Subcutaneous adipose tissue (tissue), 4 donors: ENCODE data around the gene NUMBL. TPM values are rescaled to one million over a fixed set of nuclear protein-coding genes. Genes with fewer than 3 reads are reported as not detected.

ENCODE experiments used
- total RNA-seq, 4 donors: library from RNA; depleted of rRNA; stranded (reverse); fragments of >200 nt; gene quantifications; one replicate each; pipeline ENCODE4 v1.1.0, GENCODE V29; 2016
- TF ChIP-seq, protein P1 (sequence below): fragments of 450-650 bp; IDR thresholded peaks from one replicate; pipeline ENCODE4 v1.5.1; 2016; ENCODE audit warnings: low read depth, mild to moderate bottlenecking, control low read depth, antibody characterized with exemption, moderate library complexity

Gene NUMBL
- total RNA-seq, 4 donors from 2014 or later, result 20.7 to 58.4 (median 50.0) TPM

DNA sequence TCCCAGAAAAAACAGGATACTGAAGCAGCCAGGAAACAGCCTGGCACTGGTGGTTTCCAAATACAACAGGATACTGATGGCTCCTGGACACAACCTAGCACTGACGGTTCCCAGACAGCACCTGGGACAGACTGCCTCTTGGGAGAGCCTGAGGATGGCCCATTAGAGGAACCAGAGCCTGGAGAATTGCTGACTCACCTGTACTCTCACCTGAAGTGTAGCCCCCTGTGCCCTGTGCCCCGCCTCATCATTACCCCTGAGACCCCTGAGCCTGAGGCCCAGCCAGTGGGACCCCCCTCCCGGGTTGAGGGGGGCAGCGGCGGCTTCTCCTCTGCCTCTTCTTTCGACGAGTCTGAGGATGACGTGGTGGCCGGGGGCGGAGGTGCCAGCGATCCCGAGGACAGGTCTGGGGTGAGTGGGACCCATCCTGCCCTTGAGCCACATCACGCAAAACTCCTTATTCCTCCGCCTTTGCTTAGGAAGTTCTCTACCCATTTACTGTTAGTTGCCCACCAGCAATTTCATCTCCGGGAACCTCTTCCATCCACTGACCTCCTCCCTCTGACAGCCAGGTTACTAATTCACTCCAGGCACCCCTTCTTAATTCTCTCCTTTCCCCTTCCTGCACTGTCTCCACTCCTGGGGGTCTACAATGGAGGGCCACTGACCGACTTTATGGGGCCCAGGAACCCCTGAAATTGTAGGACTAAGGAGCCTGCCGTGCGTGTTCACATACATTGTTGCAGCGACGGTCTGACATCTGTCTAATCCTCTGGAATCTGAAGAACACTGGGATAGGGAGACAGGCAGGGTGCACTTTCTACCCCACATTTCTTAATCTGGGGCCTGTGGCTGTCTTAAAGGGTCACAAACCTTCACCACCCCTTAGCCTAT, 27.7 kb upstream of the NUMBL start:
- TF ChIP-seq, protein P1, sequence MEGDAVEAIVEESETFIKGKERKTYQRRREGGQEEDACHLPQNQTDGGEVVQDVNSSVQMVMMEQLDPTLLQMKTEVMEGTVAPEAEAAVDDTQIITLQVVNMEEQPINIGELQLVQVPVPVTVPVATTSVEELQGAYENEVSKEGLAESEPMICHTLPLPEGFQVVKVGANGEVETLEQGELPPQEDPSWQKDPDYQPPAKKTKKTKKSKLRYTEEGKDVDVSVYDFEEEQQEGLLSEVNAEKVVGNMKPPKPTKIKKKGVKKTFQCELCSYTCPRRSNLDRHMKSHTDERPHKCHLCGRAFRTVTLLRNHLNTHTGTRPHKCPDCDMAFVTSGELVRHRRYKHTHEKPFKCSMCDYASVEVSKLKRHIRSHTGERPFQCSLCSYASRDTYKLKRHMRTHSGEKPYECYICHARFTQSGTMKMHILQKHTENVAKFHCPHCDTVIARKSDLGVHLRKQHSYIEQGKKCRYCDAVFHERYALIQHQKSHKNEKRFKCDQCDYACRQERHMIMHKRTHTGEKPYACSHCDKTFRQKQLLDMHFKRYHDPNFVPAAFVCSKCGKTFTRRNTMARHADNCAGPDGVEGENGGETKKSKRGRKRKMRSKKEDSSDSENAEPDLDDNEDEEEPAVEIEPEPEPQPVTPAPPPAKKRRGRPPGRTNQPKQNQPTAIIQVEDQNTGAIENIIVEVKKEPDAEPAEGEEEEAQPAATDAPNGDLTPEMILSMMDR, result no peak

DNA sequence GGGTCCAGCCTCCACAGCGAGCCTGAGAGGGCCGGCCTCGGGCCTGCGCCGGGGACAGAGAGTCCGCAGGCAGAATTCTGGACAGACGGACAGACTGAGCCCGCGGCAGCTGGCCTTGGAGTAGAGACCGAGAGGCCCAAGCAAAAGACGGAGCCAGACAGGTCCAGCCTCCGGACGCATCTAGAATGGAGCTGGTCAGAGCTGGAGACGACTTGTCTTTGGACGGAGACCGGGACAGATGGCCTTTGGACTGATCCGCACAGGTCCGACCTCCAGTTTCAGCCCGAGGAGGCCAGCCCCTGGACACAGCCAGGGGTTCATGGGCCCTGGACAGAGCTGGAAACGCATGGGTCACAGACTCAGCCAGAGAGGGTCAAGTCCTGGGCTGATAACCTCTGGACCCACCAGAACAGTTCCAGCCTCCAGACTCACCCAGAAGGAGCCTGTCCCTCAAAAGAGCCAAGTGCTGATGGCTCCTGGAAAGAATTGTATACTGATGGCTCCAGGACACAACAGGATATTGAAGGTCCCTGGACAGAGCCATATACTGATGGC, 27.0 kb upstream of the NUMBL start:
- TF ChIP-seq, protein P1, result no peak

DNA sequence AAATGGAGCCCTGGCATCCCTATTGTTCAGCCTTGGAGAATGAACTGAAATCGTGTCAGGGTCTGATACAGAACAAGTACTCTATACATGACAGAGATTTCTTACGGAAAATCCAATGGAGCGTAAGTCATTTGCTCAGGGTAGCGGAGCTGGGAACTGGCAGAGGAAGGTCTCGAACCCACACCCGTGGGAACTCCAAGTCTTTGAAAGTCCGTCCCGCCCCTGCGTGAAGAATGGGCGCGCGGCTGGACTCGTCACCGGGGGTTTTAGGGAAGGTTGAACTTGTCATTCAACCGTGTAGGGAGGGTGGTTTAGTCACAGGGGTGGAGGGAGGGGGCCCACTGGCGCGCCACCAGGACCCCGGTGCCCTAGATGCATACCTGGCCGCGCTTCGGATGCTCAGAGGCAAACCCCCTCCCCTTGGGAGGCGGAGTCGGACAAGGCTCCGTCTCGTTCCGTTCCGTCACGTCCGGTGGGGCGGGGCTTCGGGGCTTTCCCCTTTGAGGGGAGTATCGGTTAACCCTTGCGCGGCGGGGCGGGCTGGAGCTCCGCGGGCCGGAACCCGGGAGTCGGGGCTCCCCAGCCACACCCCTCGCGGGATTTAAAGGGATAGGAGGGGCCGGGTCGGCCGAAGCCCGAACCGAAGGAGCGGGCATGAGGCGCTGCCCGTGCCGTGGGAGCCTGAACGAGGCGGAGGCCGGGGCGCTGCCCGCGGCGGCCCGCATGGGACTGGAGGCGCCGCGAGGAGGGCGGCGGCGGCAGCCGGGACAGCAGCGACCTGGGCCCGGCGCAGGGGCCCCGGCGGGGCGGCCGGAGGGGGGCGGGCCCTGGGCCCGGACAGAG, 26.3 kb upstream of the NUMBL start, which contains the start of the genes COQ8B and ITPKC:
Gene COQ8B (minus strand): TSS at position 405 of the 843 bp plus-strand sequence. CDS start 2,254 bp downstream, outside the sequence.
Gene ITPKC (plus strand): TSS at position 631 of the 843 bp plus-strand sequence. CDS start 24 bp downstream, at position 655.
- TF ChIP-seq, protein P1, result no peak

DNA sequence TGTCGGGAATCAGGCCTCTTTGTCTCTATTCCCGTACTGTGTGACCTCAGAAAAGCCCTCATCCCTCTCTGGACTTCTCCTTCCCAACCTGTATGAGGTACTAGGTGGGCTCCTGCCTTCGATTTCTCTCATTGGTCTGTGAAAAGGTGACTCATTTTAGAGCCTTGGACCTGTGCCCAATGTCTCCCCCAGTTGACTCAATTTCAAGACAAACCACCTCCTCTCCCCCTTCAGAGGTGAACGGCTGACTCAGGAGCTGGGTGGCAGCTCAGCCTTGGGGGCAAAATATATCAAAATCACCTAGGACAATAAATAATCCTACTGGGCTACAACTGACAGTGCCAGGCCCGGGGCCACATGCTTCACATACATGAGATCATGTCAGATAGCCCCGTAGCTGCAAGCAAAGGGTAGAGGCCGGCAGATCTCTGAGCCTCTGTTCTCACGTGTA, 25.6 kb upstream of the NUMBL start:
- TF ChIP-seq, protein P1, result no peak

DNA sequence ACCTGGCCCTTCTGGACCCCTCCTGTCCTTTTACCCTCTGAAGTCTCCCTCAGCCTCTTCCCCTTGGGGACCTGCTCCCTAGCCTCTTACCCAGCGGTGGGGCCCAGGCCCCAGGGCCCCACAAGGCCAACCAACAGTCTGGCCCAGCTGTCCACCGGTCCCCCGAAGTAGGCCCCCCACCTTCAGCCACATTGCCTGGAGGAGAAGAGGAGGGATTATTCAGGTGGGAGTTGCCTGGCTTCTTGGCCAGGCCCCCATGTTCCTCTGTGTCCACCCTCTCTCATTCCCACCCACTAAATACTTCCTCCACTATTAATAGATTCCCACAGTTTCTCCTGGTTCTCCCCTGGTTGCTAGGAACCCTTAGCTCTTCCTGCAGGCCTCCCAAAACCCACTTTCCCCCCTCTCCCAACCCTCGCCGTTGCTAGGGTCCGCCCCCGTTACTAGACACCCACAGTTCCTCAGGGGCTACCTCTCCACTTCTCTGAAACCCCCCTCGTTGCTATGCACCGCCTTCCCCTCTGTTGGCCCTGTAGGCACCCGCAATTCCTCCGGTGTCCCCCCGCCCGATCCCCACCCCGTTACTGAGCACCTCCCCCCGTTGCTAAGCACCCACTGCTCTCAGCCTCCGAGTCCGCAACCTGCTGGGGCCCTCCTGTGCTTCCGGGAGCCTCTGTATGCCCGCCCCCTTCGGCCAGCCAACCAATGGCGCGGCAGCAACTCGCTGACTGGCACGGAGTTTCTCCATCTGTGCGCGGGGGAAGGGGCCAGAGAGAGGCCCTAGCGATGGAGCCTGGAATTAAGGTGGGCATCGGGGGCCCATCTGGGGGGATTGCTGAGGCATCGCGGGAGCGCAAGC, 24.2 kb upstream of the NUMBL start:
- TF ChIP-seq, protein P1, result no peak

DNA sequence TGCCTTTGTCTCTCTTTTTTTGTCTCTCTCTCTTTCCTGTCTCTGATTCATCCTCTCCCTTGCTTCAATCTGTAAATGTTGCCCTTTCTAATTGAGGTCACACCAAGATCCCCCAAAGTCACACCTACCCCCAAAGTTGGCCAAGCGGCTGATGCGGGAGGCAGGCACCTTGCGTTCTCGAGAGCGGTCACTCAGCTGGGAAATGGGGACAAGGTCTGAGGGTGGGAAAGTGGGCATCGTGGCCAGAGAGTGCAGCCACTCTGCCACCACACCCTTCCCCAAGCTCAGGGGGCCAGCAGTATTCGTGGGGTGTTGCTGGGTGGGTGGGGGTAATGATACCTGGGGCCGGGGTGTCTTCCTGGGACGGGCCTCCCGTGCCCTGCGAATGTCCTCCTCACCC, 23.5 kb upstream of the NUMBL start:
- TF ChIP-seq, protein P1, result no peak
